ENCODE data around the gene CHPF2.

DNA sequence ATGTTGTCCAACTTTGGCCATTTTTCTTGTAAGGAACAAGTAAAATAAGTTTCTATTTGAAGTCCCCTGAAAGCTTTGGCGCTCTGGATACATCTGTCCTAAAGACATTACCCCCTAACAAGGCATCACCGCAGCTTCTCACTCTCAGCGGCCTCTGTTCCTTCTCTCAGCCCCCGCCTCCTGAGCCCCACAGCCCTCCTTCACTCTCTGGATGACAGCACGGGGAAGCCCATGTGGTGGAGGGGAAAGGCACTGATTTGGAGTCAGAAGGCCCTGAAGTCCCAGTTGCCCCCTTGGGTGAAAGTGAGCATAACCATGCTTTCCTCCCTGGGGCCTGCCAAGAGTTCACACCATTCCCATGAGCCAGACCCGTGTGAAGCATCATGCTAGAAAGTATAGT is 26.6 kb upstream of the CHPF2 start:
- TF ChIP-seq, protein P1, sequence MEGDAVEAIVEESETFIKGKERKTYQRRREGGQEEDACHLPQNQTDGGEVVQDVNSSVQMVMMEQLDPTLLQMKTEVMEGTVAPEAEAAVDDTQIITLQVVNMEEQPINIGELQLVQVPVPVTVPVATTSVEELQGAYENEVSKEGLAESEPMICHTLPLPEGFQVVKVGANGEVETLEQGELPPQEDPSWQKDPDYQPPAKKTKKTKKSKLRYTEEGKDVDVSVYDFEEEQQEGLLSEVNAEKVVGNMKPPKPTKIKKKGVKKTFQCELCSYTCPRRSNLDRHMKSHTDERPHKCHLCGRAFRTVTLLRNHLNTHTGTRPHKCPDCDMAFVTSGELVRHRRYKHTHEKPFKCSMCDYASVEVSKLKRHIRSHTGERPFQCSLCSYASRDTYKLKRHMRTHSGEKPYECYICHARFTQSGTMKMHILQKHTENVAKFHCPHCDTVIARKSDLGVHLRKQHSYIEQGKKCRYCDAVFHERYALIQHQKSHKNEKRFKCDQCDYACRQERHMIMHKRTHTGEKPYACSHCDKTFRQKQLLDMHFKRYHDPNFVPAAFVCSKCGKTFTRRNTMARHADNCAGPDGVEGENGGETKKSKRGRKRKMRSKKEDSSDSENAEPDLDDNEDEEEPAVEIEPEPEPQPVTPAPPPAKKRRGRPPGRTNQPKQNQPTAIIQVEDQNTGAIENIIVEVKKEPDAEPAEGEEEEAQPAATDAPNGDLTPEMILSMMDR (IDR thresholded peaks at IDR 0.05 in 8 of 11, conservative IDR thresholded peaks at IDR 0.05 in 3 of 11): no peak
- TF ChIP-seq POLR2A (IDR thresholded peaks at IDR 0.05): no peak

Data from spleen (tissue), 7 donors.